ENCODE measurements around the gene MYO3B.

DNA sequence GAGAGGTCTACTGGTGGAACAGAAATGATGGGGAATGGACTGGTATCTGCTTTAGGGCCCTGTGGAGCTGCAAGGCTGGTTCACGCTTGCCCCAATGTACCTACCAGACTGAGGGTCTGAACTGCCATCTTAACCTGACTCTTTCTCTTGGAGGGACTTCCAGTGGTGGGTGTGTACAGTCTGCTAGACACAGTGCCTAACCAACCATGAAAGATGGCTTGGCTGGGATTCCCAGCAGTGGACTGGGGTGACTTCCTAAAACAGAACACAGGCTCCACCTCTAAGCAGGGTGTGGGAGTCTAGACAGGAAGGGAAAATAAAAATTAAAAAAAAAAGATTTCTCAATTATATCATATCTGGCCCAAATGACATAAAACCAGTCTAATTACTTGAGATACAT, 25.5 kb upstream of the MYO3B start:
- TF ChIP-seq, protein P1, sequence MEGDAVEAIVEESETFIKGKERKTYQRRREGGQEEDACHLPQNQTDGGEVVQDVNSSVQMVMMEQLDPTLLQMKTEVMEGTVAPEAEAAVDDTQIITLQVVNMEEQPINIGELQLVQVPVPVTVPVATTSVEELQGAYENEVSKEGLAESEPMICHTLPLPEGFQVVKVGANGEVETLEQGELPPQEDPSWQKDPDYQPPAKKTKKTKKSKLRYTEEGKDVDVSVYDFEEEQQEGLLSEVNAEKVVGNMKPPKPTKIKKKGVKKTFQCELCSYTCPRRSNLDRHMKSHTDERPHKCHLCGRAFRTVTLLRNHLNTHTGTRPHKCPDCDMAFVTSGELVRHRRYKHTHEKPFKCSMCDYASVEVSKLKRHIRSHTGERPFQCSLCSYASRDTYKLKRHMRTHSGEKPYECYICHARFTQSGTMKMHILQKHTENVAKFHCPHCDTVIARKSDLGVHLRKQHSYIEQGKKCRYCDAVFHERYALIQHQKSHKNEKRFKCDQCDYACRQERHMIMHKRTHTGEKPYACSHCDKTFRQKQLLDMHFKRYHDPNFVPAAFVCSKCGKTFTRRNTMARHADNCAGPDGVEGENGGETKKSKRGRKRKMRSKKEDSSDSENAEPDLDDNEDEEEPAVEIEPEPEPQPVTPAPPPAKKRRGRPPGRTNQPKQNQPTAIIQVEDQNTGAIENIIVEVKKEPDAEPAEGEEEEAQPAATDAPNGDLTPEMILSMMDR (IDR thresholded peaks at IDR 0.05), result no peak
- TF ChIP-seq POLR2A (IDR thresholded peaks at IDR 0.05), result no peak

All from body of pancreas (tissue), 4 donors.